Inferior parietal cortex (tissue), 1 donor: ENCODE data around the gene DNASE1L2.
"Not testable (repeated sequence)": the region's sequence is repeated elsewhere in the genome, so short reads cannot be mapped to it uniquely, and the experiment has no call there.

Experiments
- DNase-seq: peaks from one replicate; pipeline ENCODE4 v3.0.0-alpha.2; 2016; ENCODE audit errors: extremely low spot score

DNASE1L2 gene

GRCh38 chr16:2238838-2239675, 2.8 kb downstream of the DNASE1L2 start:
- DNase-seq: no peak

- not testable (repeated sequence) for DNase-seq
Measured at GRCh38 chr16:2240331-2240730, 4.1 kb downstream of the DNASE1L2 start.

GRCh38 chr16:2242598-2242997, 6.4 kb downstream of the DNASE1L2 start:
- no peak for DNase-seq

- DNase-seq: no peak
Measured at GRCh38 chr16:2243031-2243528, 6.8 kb downstream of the DNASE1L2 start.

GRCh38 chr16:2243781-2244180, 7.5 kb downstream of the DNASE1L2 start:
- DNase-seq: no peak

- no peak for DNase-seq
Measured at GRCh38 chr16:2244301-2244700, 8.1 kb downstream of the DNASE1L2 start.

- DNase-seq: no peak
Measured at GRCh38 chr16:2244926-2245795, 8.9 kb downstream of the DNASE1L2 start.

- DNase-seq: no peak
Measured at GRCh38 chr16:2246301-2246885, 10.1 kb downstream of the DNASE1L2 start.

- DNase-seq: no peak
Measured at GRCh38 chr16:2250652-2251295, 14.5 kb downstream of the DNASE1L2 start.

- DNase-seq: peak; percentile 86
Measured at GRCh38 chr16:2251296-2252111, 15.3 kb downstream of the DNASE1L2 start, which contains the start of gene ECI1. TSS of gene ECI1 (minus strand) at chr16:2251587. CDS start at chr16:2251566, 21 bp downstream.

GRCh38 chr16:2252806-2253148, 16.5 kb downstream of the DNASE1L2 start:
- no peak for DNase-seq

- DNase-seq: no peak
Measured at GRCh38 chr16:2253293-2253692, 17.0 kb downstream of the DNASE1L2 start.

- no peak for DNase-seq
Measured at GRCh38 chr16:2256531-2257140, 20.4 kb downstream of the DNASE1L2 start.

GRCh38 chr16:2257726-2258125, 21.5 kb downstream of the DNASE1L2 start:
- DNase-seq: no peak

GRCh38 chr16:2258530-2258929, 22.3 kb downstream of the DNASE1L2 start:
- DNase-seq: not testable (repeated sequence)

- DNase-seq: no peak
Measured at GRCh38 chr16:2260250-2260649, 24.0 kb downstream of the DNASE1L2 start.

GRCh38 chr16:2263026-2263425, 26.8 kb downstream of the DNASE1L2 start:
- DNase-seq: not testable (repeated sequence)

GRCh38 chr16:2266887-2267286, 30.6 kb downstream of the DNASE1L2 start:
- not testable (repeated sequence) for DNase-seq

GRCh38 chr16:2267505-2267912, 31.3 kb downstream of the DNASE1L2 start:
- not testable (repeated sequence) for DNase-seq
